ENCODE measurements around the gene SEMA4C.
A peak's percentile ranks its signal among the peaks of the same experiment; 100 is the strongest.

SEMA4C gene

GRCh38 chr2:96819876-96820511 lies 49.9 kb downstream of the SEMA4C start:
- no peak for DNase-seq (ENCODE audit: low spot score)

- no peak for DNase-seq (ENCODE audit: low spot score)
Observed at GRCh38 chr2:96819128-96819875, 50.6 kb downstream of the SEMA4C start.

GRCh38 chr2:96817882-96818281 lies 52.0 kb downstream of the SEMA4C start:
- DNase-seq (ENCODE audit: low spot score) = no peak

- no peak for DNase-seq (ENCODE audit: low spot score)
Observed at GRCh38 chr2:96816836-96817702, 52.8 kb downstream of the SEMA4C start.

- DNase-seq (ENCODE audit: low spot score) = peak; percentile 95
Observed at GRCh38 chr2:96816127-96816835, 53.6 kb downstream of the SEMA4C start, which contains the start of gene CNNM3. Gene CNNM3, plus strand, starts transcription at chr2:96816268. Its CDS starts 10 bp downstream, at chr2:96816278.

- peak; percentile 55 for DNase-seq (ENCODE audit: low spot score)
Observed at GRCh38 chr2:96815326-96816126, 54.4 kb downstream of the SEMA4C start.

- DNase-seq (ENCODE audit: low spot score) = no peak
Observed at GRCh38 chr2:96813656-96814055, 56.2 kb downstream of the SEMA4C start.

- no peak for DNase-seq (ENCODE audit: low spot score)
Observed at GRCh38 chr2:96811917-96812316, 58.0 kb downstream of the SEMA4C start.

- no peak for DNase-seq (ENCODE audit: low spot score)
Observed at GRCh38 chr2:96810783-96811192, 59.1 kb downstream of the SEMA4C start.

GRCh38 chr2:96809951-96810782 lies 59.7 kb downstream of the SEMA4C start:
- DNase-seq (ENCODE audit: low spot score) = no peak

All from kidney tubule cell (primary cell).